ENCODE measurements around the gene FAM72D.
"Not testable (repeated sequence)": the region's sequence is repeated elsewhere in the genome, so short reads cannot be mapped to it uniquely, and the experiment has no call there.

Gene FAM72D

DNA sequence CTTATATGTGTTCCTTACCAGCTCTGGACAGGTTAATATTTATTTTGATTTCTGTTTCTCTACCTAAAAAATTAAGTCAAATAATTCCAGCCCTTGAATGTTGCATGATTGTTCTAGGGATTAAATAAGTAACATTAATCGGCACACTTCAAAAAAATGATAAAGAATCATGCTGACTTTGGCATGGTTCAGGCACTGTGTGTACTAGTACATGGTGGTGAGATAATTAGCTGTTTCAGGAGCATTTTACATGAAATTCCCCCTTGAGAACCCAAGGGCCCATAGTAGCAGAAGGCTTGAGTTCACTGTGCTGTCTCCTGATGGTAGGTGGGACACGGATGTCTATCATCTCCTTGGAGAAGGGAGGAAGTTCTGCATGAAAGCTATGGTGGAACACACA, 44.8 kb downstream of the FAM72D start:
- DNase-seq (ENCODE audit: low read depth); H3K4me3 ChIP-seq (ENCODE audit: low read length): not testable (repeated sequence)

DNA sequence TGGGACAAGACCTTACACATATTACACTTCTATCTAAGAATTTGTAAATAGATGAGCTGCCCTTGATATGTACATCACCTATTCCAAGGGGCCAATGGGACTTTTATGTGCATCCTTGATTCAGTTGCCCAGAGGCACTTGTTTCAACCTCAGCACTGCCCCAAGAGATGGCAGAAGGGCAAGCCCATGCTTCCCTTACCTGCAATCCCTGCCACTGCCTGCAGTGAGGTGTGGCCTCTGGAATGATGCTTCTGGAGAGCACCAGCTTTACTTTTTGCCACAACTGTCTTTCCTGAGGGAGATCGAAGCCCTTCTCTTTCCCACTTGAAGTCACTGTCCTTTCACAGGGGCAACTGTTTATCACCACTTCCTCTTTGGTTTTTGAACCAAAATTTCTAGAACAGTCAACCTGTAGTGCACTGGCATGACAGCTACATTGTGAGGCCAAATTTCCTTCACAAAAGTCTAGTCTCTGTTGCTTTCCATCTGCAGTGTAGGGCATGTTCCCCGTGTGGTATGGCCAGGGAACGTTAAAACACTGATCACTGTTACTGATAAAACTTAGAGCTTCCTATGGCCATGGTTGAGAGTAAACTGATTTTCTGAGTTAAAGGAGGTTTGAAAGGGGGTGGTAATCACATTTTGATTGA, 48.6 kb downstream of the FAM72D start:
- not testable (repeated sequence) for DNase-seq (ENCODE audit: low read depth); H3K4me3 ChIP-seq (ENCODE audit: low read length)

DNA sequence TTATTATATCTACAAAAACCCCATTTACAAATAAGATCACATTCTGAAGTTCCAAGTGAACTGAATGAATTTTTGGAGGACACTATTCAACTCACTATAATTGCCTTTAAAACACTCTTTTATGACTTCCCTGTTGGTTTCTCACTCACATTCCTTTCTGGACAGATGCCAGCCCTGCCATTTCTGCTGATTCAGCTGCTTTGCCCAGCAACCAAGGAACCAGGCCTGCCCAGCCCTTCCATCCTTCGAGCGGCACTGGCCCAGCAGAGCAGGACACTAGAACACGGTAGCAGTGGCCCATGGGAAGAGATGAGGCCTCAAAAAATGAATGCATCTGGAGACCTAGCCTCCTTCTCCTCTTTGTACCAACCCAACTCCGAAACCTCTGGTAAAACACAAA, 50.5 kb downstream of the FAM72D start:
- not testable (repeated sequence) for H3K4me3 ChIP-seq (ENCODE audit: low read length); DNase-seq (ENCODE audit: low read depth)

DNA sequence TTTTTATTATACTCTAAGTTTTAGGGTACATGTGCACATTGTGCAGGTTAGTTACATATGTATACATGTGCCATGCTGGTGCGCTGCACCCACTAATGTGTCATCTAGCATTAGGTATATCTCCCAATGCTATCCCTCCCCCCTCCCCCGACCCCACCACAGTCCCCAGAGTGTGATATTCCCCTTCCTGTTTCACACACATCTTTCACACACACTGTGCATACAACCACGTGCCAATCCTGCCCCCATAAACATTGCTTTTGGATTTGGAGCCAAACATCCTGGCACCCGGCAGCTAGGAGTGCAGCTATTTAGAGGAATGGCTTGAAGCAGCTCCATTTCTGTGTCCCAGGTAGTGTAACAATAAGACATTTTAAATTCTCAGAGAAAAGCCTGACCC, 51.4 kb downstream of the FAM72D start:
- DNase-seq (ENCODE audit: low read depth); H3K4me3 ChIP-seq (ENCODE audit: low read length): not testable (repeated sequence)

DNA sequence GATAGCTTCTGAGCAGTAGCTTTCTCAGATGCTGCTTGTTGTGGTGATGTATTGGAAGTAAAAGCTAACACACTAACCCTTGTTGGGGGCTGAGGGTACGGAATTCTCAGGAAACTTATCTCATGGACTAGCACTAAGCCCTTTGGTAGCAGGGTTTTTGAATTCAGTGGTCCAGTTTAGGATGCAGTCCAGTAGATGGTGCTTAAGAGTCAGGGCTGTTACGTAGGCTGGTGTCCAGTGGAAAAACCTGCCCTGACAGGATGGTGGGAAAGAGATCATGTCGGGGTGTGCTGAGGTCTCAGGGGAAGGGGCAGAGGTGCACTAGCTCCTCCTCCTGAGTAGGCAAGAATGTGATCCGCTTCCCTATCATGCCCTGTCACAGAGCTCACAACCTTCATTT, 59.6 kb downstream of the FAM72D start:
- not testable (repeated sequence) for H3K4me3 ChIP-seq (ENCODE audit: low read length); DNase-seq (ENCODE audit: low read depth)

DNA sequence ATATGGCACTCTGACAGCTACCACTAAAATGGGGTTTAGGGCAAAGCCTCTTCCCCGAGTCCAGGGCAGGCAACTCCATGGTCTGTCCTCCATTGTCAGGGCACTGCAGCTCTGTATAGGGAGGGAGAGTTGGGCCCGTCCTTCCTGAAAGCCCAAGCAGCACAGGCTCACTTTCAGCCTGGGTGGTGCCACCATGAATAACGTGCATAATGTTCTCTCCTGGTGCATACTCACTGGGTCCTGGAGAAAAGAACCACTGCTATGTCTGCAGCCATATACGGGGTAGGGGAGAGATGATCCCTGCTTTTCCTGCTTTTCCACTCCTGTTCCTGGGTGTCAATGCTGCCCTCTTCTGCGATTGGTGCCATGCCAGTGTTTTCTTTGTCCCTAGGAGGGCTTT, 60.1 kb downstream of the FAM72D start:
- H3K4me3 ChIP-seq (ENCODE audit: low read length); DNase-seq (ENCODE audit: low read depth): not testable (repeated sequence)

DNA sequence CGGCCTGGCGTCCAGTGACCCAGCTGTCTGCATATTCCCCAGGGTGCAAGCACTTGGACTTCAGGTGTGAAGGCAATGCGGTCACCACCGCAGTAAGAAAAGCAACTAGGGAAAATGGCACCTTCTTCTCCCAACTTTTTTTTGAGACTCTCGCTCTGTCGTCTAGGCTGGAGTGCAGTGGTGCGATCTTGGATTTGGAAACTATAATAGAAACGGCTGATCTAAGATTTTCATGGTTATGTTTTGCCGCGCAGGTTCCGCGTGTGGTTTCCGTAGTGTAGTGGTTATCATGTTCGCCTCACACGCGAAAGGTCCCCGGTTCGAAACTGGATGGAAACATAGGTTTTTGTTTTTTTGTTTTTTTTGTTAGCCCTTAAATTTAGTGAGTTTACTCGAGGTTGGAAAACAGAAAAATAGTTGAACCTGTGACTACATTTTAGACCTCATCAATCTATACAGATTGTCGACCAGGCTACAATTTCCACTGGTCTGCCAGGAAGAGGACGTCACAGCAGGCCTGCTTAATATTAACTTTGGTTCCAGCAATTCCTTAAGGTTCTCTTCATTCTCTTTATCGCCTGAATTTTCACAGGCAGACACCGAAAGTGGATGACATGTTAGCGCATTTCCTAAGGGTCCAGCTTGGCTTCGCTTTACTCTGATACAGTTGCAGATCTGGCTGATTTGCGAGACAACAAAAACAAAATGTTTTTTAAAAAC, 61.3 kb downstream of the FAM72D start:
- not testable (repeated sequence) for H3K4me3 ChIP-seq (ENCODE audit: low read length)
- DNase-seq (ENCODE audit: low read depth) = peak; percentile 45

DNA sequence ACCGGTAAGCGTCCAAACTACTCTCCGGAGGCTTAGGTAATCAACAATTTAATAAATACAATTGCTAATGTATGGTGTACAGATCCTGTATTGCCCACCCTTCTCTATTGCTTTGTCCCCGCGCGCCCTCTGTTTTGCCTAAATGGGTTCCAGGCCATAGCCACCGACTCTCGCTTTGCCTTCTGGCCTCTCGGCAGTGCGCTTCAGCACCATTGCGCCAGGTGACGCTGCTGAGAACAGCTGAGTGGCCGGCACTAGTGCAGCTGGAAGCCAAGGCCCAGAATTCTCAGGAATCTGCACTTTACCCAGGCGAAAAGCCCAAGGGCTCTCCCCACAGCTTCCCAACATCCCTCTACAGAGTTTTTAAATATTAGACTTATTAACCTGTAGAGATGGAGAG, 61.9 kb downstream of the FAM72D start:
- not testable (repeated sequence) for H3K4me3 ChIP-seq (ENCODE audit: low read length); DNase-seq (ENCODE audit: low read depth)

DNA sequence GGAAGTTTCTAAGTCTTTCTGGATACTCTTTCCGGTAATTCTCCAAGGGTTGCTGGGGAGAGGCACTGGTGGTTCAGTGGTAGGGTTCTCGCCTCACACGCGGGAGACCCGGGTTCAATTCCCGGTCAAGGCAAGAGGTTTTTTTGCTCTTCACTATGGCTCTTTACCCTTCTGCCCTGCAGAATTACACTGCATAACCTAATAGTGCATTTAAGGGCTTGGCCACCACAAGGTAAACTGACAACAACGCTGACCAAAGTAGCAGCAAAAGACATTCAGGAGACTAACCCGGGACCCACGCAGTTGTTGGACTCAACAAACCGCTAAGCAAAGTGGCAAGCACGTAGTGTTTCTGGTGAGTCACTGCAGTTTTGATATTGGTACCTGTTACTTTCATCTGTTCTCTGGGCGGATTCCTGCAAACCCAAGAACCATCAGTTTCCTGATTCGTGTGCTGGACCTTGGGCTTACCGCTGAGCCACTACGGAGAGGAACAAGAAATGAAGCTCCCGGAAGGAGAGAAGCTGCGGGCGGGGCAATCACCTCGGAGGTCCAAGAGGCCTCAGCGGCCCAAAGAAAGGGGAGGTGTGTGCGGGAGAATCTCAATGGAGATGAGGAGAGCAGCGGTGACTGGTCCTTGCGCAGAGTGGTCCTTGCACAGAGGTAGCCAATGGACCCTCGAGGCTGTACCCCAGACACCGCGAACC, 65.4 kb downstream of the FAM72D start:
- not testable (repeated sequence) for H3K4me3 ChIP-seq (ENCODE audit: low read length); DNase-seq (ENCODE audit: low read depth)
